KOPT-K1 (cell line): Measurements from ENCODE around the gene B3GNT3.

Experiments used
- H3K27ac ChIP-seq: fragments of 200-600 bp; sonication (generic); 2 replicates; pipeline ENCODE4 v1.5.1; 2016; ENCODE audit warnings: antibody characterized with exemption, mild to moderate bottlenecking, low read depth, low read length; ENCODE audit not compliant: poor library complexity, severe bottlenecking
- H3K36me3 ChIP-seq: fragments of 200-600 bp; sonication (generic); 2 replicates; pipeline ENCODE4 v1.5.1; 2017; ENCODE audit warnings: antibody characterized with exemption, mild to moderate bottlenecking, low read length, moderate library complexity; ENCODE audit not compliant: insufficient read depth
- H3K9me3 ChIP-seq: fragments of 200-600 bp; sonication (generic); 2 replicates; pipeline ENCODE4 v1.5.1; 2017; ENCODE audit warnings: antibody characterized with exemption, low read length, mild to moderate bottlenecking; ENCODE audit not compliant: insufficient read depth, poor library complexity, severe bottlenecking

The B3GNT3 gene

DNA sequence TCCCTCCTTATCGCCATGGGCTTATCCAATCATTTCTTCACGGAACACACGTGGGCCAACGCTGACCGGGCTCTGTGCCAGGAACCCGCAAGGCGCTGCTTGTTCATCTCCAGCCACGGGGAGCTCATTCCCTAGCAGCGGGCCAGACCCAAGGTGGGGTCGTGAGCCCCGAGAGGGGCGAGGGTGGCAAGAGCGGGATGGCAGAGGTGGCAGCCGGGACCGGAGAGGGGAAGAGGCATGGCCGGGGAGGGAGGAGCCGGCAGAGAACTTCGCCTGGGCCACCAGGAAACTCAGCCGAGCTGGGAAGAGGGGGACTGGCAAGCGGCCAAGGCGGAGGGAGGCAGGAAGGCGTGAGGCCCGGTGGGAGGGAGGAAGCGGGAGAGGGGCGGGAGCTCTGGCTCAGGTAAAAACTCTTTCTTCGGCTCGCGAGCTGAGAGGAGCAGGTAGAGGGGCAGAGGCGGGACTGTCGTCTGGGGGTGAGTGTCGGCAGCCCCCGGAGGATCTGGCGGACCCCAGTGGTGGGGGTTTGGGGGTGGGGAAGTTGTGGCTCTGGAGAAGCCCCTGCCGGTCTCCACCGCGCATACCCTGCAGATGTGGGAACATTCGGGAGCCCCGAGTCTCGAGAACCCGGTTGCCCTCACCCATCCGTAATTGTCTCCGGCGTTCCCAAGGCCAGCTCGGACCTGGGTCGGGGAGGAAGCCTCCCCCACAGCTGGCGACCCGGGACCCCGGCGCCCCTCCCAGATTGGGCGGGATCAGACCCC is at the start of gene B3GNT3:
B3GNT3 (plus strand) TSS at position 408 of the 764 bp plus-strand sequence. CDS start 12,670 bp downstream, outside the sequence.
- no peaks in the 10 kb centered on the region for H3K36me3 ChIP-seq
- H3K27ac ChIP-seq: no peak within 1 kb of the TSS
- no peaks in the 10 kb centered on the region for H3K9me3 ChIP-seq

DNA sequence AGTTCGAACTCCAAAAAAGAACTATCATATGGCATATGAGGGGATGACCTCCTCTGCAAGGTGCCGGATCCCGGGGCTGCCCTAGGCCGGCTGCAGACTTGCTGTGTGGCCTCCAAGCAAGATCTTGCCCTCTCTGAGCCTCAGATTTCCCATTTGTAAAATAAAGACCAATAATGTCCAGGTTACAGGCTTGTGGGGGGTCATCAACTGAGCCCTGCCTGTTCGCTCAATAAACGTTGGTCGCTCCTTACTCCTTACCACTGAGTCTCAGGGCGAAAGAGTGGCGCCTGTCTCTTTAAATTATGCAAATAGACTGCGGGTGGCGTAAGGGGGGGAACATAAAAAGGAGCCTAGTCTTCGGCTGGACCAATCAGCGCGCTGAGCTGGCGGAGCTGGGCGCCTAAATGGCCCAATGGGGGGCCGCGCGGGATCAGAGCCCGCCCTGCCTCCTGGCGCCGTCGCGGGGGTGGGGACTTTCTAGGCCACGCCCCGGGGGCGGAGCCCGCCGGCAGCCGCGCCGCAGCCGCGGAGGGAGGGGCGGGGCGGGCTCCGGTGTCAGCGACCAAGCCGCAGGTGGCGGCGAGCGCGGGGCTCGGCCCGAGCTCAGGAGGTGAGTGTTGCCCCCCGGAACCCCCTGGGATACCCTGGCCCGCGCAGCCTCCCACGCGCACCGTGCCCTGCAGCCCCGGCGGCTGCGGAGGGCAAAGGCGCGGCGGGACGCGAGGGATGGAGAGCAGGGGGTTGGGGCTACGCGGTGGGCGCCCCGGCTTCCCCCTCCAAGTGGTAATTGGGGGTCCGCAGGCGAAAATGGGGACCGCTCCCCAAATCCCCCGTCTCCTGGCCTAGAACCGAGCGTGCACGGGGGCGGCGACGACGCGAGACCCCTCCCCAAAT is 47.5 kb upstream of the B3GNT3 start:
- peak overlapping the region; percentile 59 for H3K27ac ChIP-seq
- no peaks in the 10 kb centered on the region for H3K9me3 ChIP-seq
- H3K36me3 ChIP-seq: no peaks in the 10 kb centered on the region

DNA sequence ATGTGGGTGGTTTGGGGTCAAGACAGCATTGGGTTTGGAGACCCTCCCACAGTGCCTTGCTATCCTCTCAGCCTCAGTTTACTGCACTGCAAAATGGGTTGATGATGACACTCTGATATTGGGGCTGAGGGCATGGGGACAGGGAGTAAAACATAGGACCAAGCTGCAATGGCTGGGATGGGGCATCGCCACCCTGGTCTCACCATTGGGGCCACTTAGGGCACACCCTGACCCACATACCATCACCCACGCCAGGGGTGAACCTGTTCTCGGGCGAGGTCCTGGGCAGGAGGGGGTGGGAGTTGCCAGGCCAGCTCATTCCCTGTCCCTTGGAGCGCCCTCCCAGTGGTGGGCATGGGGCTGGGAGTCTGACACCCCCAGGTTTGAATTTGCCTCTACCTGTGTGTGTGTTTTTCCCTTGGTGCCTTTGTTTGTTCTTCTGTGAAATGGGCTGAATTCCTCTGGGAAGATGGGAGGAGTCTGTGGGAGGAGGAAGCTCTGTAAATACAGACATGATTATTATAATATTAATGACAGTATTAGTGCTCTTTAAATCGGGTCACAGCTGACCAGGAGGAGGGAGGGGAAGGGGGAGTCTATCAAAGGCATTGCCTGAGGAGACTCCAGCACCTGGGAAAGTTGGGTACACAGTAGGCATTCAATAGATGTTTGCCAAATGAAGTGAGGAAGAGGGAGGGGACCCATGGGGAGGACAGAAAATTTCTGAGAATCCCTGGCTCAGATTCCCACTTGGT is 45.9 kb upstream of the B3GNT3 start:
- Histone ChIP-seq H3K27ac (peak overlapping the region; percentile 92), H3K36me3 (peaks cover 3% of the 10 kb centered on the region; the same call in 1 of the 2 replicates), H3K9me3 (no peaks in the 10 kb centered on the region)

DNA sequence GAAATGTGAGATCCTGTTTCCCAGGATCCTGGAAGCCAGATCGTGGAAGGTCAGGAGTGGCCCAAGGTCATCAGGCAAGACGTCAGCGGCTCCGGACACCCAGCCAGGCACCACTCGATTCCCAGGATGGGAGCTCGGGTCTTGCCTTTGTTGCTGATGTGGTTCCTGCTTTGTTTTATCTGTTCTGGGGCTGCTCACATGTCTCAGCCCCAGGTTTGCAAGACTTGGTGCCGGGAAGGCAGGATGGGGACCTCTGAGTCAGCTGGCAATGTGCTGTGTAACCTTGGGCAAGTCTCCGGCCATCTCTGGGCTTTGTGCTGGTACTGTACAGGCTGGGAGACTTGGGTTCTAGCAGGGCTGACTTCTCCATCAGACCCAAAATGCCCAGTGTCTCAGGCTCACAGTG is 45.0 kb upstream of the B3GNT3 start:
- H3K27ac ChIP-seq: peak overlapping the region; percentile 92
- peaks cover 12% of the 10 kb centered on the region for H3K36me3 ChIP-seq
- H3K9me3 ChIP-seq: no peaks in the 10 kb centered on the region

DNA sequence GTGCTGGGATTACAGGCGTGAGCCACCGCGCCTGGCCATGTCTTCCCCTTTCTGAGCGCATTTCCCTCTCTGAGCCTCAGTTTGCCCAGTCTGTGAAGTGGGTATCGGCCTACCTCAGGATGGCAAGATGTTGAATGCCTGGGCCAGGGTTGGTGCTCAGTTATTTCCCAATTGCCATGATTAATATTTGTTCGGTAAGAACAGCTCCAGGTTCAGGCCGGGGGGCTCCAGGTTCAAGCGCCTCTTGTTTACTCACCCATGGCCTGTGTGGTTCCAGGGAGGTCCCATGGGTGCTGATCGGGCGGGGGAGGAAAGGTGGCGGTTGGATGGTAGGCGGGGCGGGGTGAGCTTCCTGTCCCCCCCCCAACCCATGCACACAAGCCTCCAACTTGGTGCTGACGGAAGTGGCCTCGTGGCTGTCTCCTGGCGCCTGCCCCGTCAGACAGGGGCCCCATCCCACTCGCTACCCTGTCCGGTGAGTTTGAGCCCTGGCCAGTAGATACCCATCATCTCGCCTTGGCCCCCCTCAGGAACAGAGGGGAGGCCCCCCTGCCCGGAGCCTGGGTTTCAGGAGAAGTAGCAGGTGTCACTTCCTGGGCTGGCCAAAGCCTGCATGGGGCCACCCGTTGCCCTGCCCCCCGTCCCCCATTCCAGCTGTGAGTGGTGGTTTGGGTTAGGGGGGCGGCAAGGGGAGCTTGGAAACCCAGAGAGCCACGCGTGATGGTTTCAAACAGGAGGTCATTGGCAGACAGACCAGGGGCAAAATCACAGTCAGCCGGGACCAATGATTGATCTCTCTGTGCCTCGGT is 43.6 kb upstream of the B3GNT3 start, which contains the start of gene FCHO1:
FCHO1 (plus strand) TSS at position 375 of the 809 bp plus-strand sequence. CDS start 3,688 bp downstream, outside the sequence.
- Histone ChIP-seq H3K9me3 (no peaks in the 10 kb centered on the region), H3K27ac (peak within 1 kb of the TSS; percentile 92), H3K36me3 (peaks cover 25% of the 10 kb centered on the region)

DNA sequence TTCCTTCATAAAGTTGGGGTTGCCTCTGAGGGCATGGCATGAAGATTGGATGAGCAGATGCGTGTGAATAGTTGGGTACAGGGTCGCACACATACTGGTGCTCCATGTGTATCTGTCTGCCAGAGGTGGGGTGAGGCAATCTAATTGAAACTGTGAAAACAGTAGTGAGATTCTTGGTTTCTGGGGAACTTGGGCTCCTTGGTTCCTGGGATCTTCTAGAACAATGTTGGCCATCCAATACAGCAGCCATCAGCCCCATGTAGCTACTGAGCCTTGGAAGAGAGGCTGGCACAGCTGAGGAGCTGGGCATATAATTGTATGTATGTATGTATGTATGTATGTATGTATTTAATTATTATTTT is 43.0 kb upstream of the B3GNT3 start:
- Histone ChIP-seq H3K36me3 (peaks cover 31% of the 10 kb centered on the region), H3K27ac (peak overlapping the region; percentile 92), H3K9me3 (no peaks in the 10 kb centered on the region)

DNA sequence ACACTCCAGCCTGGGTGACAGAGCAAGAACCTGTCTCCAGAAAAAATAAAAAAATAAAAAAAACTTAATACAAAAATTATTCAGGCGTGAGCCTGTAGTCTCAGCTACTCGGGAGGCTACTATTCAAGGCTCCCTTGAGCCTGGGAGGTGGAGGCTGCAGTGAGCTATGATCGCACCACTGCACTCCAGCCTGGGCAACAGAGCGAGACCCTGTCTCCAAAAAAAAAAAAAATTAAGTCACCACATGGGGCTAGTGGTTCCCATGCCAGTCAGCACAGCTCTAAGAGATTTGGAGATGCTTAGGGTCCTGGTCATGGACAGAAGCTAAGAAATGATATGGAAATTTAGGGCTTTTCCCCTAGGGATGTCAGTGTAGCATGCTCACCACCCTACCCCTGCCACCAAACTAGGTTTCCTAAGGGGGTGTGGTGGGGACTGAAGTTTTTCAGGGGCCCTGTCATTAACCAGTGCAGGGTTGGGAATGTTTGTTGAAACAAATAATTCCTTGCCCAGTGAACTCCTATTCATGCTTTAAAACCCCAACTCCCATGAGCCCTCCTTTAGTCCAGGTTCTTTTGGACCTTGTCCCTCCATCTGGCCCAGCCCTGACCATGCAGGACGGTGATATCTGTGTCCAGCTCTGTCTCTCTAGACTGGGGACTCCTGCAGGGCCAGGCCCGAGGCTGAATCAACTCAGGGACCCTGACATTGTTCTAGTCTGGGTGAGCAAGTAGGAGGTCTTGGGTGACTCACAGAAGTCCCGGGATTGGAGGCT is 41.9 kb upstream of the B3GNT3 start:
- Histone ChIP-seq H3K36me3 (peaks cover 39% of the 10 kb centered on the region), H3K27ac (no peak overlapping the region), H3K9me3 (no peaks in the 10 kb centered on the region)

DNA sequence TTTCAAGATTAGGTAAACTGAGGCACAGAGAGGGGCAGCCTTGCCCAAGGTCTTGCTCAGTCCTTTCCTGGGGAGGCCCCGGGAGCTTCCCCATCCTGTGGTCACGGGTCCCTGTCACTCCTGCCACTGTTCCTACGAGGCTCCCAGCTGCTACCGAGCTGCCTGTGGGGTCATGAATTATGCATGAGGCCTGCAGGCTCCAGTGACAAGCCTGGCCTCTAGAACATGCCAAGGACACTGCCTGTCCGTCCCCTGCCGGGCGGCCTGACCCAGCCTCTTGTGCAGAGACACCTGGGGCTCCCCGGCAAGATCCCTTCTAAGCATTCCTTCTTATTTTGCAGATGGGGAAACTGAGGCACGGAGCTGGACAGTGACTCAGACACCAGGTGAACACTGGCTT is 41.0 kb upstream of the B3GNT3 start:
- Histone ChIP-seq H3K36me3 (peaks cover 45% of the 10 kb centered on the region), H3K27ac (no peak overlapping the region), H3K9me3 (no peaks in the 10 kb centered on the region)

GRCh38 chr19:17754634-17755442 is 40.1 kb upstream of the B3GNT3 start:
- H3K9me3 ChIP-seq: no peaks in the 10 kb centered on the region
- no peak overlapping the region for H3K27ac ChIP-seq
- H3K36me3 ChIP-seq: peaks cover 49% of the 10 kb centered on the region

- H3K9me3 ChIP-seq: no peaks in the 10 kb centered on the region
- peaks cover 51% of the 10 kb centered on the region for H3K36me3 ChIP-seq
- no peak overlapping the region for H3K27ac ChIP-seq
These were observed 39.5 kb upstream of the B3GNT3 start for GRCh38 chr19:17755443-17755890.

GRCh38 chr19:17755977-17756670 is 38.8 kb upstream of the B3GNT3 start:
- no peaks in the 10 kb centered on the region for H3K9me3 ChIP-seq
- H3K36me3 ChIP-seq: peaks cover 55% of the 10 kb centered on the region
- H3K27ac ChIP-seq: no peak overlapping the region

- H3K9me3 ChIP-seq: no peaks in the 10 kb centered on the region
- no peak overlapping the region for H3K27ac ChIP-seq
- peaks cover 56% of the 10 kb centered on the region for H3K36me3 ChIP-seq
These were observed 37.8 kb upstream of the B3GNT3 start for GRCh38 chr19:17757125-17757524.
